Stimulated activated CD4-positive, alpha-beta T cell treated with anti-CD3 and anti-CD28 coated beads, Interleukin-1b, Interleukin-23, amount 100 ng/mL, for 24 hours (primary cell): Measurements from ENCODE around the gene CTNNA3.

Experiments used
- DNase-seq, 4 experiments: peaks; one replicate each; pipeline ENCODE4 v3.0.0-alpha.2; 2020; ENCODE audit warnings: low read depth in 4 of 4, low spot score in 1 of 4

The CTNNA3 gene

GRCh38 chr10:67141300-67141699, 554.7 kb downstream of the CTNNA3 start:
- no peak for DNase-seq

DNA sequence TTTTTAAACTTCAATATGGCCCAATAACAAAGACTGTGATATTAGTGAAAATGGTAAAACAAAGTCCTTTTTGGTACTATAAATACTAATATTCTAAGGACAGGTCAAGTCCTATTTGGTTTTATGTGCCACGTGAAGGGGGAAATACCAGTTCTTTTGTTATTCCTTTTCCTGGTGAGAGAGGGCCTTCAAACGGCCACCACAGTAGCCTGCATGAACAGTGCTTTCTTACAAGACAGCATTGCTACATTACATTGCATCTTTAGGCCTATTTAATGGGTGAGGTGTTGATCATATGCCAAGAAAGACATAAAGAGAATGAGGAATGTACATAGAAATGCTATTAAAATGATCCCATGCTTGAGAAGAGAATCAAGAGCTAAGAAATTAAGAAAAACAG, 555.4 kb downstream of the CTNNA3 start:
- DNase-seq = no peak

- no peak for DNase-seq
These were observed 568.6 kb downstream of the CTNNA3 start for GRCh38 chr10:67127441-67127840.

DNA sequence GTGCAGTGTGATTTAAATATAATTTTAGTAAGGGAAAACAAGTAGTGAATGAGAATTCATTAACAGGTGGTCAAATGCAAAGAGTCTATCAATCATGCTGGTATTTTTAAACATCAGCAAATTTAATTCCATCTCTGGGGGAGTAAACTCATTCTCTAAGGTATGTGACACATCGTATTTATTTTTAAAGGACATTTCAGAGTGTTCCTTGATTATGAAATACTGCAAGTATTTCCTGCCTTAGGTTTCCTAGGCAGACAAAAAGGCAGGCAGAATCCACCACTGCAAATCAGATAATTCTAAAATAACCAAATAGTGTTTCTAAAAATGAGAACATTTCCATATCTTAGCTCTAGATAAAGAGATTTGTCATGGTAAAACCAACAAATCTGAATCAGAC, 576.3 kb downstream of the CTNNA3 start:
- no peak for DNase-seq

DNA sequence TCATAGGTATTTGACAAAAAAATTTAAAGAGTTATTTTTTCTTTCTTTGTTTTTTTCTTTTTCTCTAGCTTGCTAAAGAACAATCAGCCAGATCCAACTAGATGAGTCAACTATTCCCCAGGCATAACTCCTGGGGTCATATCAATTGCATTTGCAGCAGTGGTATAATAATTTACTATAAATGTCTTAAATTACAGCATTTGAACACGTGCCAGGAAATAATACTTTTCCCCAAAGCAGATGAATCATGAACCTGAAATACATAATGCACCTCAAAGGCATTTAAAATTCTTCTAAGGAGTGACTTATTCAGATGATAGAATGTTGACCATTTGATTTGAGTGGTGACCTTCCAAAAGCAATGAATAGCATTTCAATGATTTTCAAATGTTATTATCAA, 580.0 kb downstream of the CTNNA3 start:
- DNase-seq = no peak

- DNase-seq = no peak
These were observed 581.0 kb downstream of the CTNNA3 start for GRCh38 chr10:67114945-67115344.

- DNase-seq = no peak
These were observed 583.2 kb downstream of the CTNNA3 start for GRCh38 chr10:67112765-67113164.

DNA sequence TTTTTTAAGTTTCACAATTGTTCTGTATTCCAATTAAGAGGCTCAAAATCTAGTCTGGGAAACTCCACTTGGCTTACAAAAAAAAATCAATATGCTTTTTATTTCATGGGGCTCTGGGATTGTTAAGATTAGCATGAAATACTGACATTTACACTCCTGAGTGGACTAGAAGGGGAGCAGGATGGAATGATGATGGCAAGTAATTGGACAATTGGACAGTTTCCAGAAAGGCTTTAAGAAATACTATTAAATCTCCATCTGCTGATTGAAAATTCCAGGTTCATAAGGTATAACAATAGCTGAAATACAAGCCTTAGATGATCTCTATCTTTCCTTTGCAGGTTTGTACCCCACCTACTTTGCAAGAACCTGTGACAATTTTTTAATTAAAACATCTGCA, 585.7 kb downstream of the CTNNA3 start:
- no peak for DNase-seq

DNA sequence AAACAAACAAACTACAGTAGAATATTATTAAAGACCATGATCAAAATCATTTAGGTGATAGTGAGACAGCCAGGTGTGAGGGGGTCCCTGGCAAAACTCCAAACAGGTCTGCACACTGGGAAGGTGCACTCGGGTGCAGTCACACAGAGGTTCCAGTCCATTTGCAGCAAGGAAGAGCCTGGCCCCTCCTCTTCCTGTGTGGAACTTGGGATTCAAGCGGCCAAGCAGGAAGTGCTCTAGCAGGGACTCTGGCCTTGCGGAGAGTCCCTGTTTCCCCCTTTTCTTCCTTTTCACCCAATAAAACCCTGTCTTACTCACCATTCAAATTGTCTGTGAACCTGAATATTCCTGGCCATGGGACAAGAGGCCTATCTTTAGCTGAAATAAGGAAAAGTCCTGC, 588.3 kb downstream of the CTNNA3 start:
- DNase-seq = no peak

- DNase-seq = no peak
These were observed 595.0 kb downstream of the CTNNA3 start for GRCh38 chr10:67100951-67101350.

DNA sequence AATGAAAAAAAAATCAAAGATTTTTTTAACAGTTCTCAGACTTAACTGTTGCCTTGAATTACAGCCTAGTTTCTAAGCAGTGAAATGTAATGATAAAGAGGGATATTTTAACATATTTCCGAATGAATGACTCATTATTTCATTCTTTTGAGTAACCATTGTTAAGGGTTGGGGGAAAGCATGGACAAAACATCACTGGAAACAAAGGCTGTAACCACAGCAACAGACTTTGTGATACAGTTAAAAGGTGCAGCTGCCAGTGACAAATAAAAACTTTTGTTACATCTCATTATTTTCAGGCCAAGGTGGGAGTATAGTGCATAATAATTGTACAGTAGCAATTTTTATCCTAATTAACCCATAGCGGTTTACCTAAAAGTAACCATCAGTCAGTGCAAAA, 597.5 kb downstream of the CTNNA3 start:
- no peak for DNase-seq

DNA sequence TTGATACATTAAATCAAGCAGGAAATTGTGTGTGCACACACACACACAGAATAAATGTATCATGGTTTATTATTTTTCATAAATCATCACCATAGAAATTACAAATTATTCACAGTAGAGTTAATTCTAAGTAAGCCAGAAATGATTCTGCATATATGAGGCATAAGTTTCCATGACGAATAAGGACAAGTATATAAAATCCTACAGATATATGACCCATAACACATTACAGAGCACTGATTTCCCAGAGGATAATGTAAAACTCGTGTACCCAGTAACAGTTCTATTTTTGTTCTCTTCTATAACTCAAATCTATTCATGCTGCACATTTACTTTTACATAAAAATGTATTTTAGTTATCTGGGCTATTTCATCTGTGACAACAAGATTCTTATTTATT, 600.5 kb downstream of the CTNNA3 start:
- DNase-seq = no peak

DNA sequence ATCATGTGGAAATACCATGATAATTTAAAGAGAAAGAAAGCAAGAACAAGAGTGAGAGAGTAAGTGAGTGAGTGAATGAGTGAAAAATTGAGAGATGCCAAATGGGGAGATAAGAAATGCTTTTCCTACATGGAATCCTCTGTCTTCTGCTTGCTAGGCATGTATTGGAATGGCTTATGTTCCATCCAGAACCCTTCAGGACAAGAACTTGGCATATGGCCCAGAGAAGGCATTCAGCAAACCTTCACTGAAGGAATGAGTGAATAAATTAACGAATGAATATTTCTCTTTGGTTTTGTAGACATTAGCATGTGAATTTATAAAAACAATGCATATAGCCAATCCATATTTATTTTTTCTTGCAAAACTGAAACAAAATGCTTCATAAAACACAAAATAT, 608.0 kb downstream of the CTNNA3 start:
- DNase-seq = no peak

DNA sequence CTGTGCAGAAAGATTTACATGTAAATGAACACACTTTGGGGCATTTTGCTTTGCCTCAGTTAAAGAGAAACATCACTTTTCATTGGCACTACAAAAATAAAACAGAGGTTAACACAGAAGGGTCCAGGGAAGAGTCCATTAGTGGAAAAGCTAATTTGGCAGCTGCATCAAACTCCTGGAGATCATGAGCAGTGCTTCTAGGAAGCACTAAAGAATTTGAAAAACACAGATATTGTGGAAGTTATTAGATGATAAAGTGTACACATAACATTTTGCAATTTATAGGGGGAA, 608.9 kb downstream of the CTNNA3 start:
- no peak for DNase-seq

DNA sequence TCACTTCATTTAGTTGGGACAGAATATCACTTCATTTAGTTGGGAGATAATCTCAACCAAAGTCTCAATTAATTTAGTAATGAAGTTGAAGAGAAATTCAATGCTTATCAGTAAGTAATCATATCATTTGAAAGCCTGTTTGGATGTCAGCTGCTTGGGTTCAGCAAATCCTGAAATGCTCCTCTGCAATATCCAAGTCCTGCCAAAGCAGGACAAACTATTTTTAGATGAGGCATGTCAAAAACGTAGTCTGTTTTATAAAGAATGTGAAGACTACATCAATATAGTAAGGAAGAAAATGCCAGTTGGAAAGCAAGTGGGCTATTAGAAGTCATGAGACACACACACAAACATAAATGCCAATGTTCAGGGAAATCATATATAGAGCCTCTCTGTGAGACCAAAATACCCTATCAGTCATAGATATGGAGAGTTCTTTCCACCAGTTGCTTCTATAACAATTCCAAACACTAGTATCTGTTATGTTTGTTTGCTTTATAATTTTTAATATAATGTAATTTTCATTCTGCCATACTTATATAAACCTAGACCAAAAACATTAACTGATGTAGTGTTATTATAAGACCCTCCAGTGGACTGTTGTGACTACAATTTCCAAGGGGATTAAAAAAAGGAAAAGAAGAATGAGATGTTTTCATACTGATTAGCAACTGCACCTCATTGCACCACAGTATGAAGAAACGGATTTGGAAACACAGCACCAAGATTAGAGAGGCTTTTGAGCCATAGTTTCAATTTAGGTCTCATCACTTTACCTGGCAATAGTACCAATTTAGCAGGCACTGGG, 609.5 kb downstream of the CTNNA3 start:
- DNase-seq = no peak

DNA sequence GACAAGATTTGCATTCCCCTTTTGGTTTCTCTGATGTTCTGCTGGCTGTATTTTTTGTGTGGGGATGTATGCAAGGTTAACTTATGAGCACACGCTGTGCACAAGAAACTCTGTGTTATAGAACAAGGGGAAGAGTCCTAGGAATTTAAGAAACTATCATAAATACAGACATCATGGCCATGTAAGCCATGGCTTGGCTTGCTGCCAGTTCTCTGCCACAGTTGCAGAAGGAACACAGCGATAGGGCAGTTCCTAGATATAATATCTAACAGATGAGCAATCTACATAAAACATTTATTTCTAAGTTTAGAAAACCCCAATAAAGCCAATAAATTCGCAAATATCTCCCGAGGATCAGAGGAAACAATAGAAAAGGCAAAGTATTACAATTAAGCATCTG, 616.9 kb downstream of the CTNNA3 start:
- no peak for DNase-seq

DNA sequence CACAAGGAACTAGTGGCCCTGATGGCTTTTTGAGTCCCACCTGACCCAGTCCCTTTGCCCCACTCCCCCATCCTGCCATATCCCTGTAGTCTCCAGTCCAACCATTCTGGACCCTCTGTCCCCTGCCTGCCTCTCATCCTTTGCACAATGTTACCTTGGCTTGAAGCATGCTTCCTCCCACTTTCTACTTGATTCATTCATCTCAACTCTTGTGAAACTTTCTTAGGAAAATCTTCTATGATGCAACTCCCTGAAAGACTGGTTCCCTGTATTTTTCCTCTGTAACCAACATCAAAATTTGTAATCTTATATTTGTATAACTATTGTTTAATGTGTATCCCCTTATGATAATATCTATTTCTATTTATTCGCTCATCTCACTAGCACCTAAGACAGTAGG, 618.6 kb downstream of the CTNNA3 start:
- no peak for DNase-seq

DNA sequence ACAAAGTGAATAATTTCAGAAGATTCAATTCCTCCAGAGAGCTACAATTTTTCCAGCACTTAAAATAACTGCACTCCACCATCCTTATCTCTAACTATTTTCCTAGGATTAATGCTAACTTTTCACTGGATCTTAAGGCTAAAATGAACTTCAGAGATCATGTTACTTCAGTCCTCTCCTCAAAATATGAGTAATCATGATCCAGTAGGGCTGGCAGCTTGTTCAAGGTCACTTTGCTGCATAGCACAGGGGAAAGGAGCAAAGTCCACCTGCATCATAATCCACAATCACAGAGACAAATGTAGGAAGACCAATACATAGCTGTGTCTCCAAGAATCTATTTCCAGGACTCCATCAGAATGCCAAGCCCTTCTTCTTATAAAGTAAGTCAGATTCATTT, 619.9 kb downstream of the CTNNA3 start:
- no peak for DNase-seq

GRCh38 chr10:67075491-67075971, 620.5 kb downstream of the CTNNA3 start:
- DNase-seq = no peak

GRCh38 chr10:67072654-67073053, 623.3 kb downstream of the CTNNA3 start:
- no peak for DNase-seq

GRCh38 chr10:67050415-67050814, 645.6 kb downstream of the CTNNA3 start:
- no peak for DNase-seq

- DNase-seq = no peak
These were observed 646.0 kb downstream of the CTNNA3 start for GRCh38 chr10:67049988-67050387.

- DNase-seq = no peak
These were observed 649.5 kb downstream of the CTNNA3 start for GRCh38 chr10:67046507-67046906.
